ENCODE measurements around the gene B4GALT1.

The B4GALT1 gene

GRCh38 chr9:33151007-33151557 lies 16.1 kb downstream of the B4GALT1 start:
- peak; percentile 45 for DNase-seq
- Histone ChIP-seq H4K8ac (ENCODE audit: low read depth, low read length) (no peak overlapping the region), H3K79me1 (ENCODE audit: low read length) (peaks cover 14% of the 10 kb centered on the region), H4K5ac (ENCODE audit: low read length) (no peak overlapping the region), H2BK15ac (replicated peaks; ENCODE audit: low read depth) (no peak overlapping the region), H2BK5ac (ENCODE audit: low read length) (no peak overlapping the region), H3K4me3 (ENCODE audit: low read length) (no peak overlapping the region), H3K4me2 (ENCODE audit: low read length) (no peak overlapping the region), H3K4ac (ENCODE audit: low read depth, low read length) (no peak overlapping the region), H3K56ac (ENCODE audit: low read length) (no peak overlapping the region), H3K36me3 (ENCODE audit: control insufficient read depth, insufficient read depth, low read length) (no peaks in the 10 kb centered on the region), H3K27me3 (ENCODE audit: insufficient read depth, low read length, poor library complexity) (no peaks in the 10 kb centered on the region), H2AK5ac (ENCODE audit: low read length) (no peak overlapping the region), H3K79me2 (ENCODE audit: control insufficient read depth, insufficient read depth, low read length) (no peaks in the 10 kb centered on the region), H3K27ac (ENCODE audit: low read depth, low read length) (no peak overlapping the region), H3K18ac (ENCODE audit: low read length) (no peak overlapping the region), H3K23ac (ENCODE audit: low read length) (no peak overlapping the region), H2BK120ac (ENCODE audit: low read depth, low read length) (no peak overlapping the region), H3K9ac (ENCODE audit: low read length) (no peak overlapping the region), H3K4me1 (ENCODE audit: control insufficient read depth, low read depth, low read length) (no peaks in the 10 kb centered on the region)
- WGBS (ENCODE audit: extremely low coverage, insufficient coverage, low lambda C conversion rate): no CpG with 5 or more reads among the region's 5 CpGs

DNA sequence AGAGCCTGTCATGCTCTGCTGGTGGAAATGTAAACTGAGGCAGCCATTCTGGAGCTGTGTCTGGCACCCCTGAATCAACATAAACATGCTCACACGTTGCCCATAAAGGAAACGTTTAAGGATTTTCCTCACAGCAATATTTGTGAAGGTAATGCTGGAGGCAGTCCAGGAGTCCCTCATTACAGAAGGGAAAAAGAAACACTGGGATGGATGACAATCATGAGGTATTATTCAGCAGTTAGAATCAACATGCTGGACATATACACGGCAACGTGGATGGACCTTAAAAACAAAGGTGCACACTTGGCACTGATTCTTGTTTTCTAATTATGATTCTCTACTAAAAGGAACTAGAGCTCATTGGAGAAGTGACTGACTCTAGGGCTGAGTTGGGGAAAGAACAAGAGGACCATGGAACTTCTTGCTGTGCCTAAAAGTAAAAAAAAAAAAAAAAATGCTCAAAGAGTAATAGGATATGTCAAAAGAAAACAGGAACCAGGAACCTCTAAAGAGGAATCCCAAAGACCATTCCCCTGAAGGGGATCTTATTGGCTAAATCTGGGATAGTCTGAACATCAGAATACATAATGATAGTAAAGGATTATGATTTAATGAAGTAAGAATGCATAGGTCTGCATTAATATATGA lies 18.6 kb downstream of the B4GALT1 start:
- DNase-seq: no peak
- Histone ChIP-seq H3K4ac (ENCODE audit: low read depth, low read length) (no peak overlapping the region), H4K8ac (ENCODE audit: low read depth, low read length) (no peak overlapping the region), H3K27ac (ENCODE audit: low read depth, low read length) (no peak overlapping the region), H3K36me3 (ENCODE audit: control insufficient read depth, insufficient read depth, low read length) (no peaks in the 10 kb centered on the region), H2BK15ac (replicated peaks; ENCODE audit: low read depth) (no peak overlapping the region), H4K5ac (ENCODE audit: low read length) (no peak overlapping the region), H3K18ac (ENCODE audit: low read length) (no peak overlapping the region), H3K27me3 (ENCODE audit: insufficient read depth, low read length, poor library complexity) (no peaks in the 10 kb centered on the region), H3K4me2 (ENCODE audit: low read length) (no peak overlapping the region), H2BK5ac (ENCODE audit: low read length) (no peak overlapping the region), H2AK5ac (ENCODE audit: low read length) (no peak overlapping the region), H3K9ac (ENCODE audit: low read length) (no peak overlapping the region), H3K79me1 (ENCODE audit: low read length) (peaks cover 13% of the 10 kb centered on the region), H3K23ac (ENCODE audit: low read length) (no peak overlapping the region), H3K4me1 (ENCODE audit: control insufficient read depth, low read depth, low read length) (no peaks in the 10 kb centered on the region), H2BK120ac (ENCODE audit: low read depth, low read length) (no peak overlapping the region), H3K79me2 (ENCODE audit: control insufficient read depth, insufficient read depth, low read length) (no peaks in the 10 kb centered on the region), H3K56ac (ENCODE audit: low read length) (no peak overlapping the region), H3K4me3 (ENCODE audit: low read length) (no peak overlapping the region)
- WGBS (ENCODE audit: extremely low coverage, insufficient coverage, low lambda C conversion rate): no CpG with 5 or more reads among the region's 4 CpGs

DNA sequence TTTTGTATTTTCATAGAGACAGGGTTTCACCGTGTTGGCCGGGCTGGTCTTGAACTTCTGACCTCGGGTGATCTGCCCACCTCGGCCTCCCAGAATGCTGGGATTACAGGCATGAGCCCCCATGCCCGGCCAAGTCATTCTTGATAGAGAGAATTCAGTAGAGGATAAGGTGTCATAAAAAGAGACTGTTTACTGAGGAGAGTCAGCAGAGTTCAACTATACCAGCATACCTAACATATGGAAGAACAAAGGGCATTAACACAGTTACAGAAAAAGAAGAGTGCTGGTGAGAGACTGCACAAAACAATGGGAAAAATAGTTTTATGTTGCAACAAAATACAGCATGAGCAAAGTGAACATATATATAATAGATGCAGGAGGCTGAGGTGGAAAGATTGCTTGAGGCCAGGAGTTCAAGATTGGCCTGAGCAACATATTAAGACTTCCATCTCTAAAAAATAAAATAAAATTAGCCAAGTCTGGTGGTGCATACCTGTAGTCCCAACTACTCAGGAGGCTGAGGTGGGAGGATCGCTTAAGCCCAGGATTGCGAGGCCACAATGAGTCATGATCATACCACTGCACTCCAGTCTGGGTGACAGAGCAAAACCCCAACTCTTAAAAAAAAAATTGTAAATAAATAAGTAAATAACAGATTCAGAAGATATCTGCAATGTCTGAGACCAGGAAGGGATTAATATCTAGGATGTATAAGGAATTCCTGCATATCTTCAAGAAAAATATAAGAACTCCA lies 19.5 kb downstream of the B4GALT1 start:
- WGBS (ENCODE audit: extremely low coverage, insufficient coverage, low lambda C conversion rate): no CpG with 5 or more reads among the region's 7 CpGs
- Histone ChIP-seq H2AK5ac (ENCODE audit: low read length) (no peak overlapping the region), H4K5ac (ENCODE audit: low read length) (no peak overlapping the region), H3K4me2 (ENCODE audit: low read length) (no peak overlapping the region), H3K56ac (ENCODE audit: low read length) (no peak overlapping the region), H3K27me3 (ENCODE audit: insufficient read depth, low read length, poor library complexity) (no peaks in the 10 kb centered on the region), H4K8ac (ENCODE audit: low read depth, low read length) (no peak overlapping the region), H3K27ac (ENCODE audit: low read depth, low read length) (no peak overlapping the region), H3K4me1 (ENCODE audit: control insufficient read depth, low read depth, low read length) (no peaks in the 10 kb centered on the region), H3K79me1 (ENCODE audit: low read length) (peaks cover 15% of the 10 kb centered on the region), H3K23ac (ENCODE audit: low read length) (no peak overlapping the region), H2BK120ac (ENCODE audit: low read depth, low read length) (no peak overlapping the region), H2BK5ac (ENCODE audit: low read length) (no peak overlapping the region), H2BK15ac (replicated peaks; ENCODE audit: low read depth) (no peak overlapping the region), H3K4me3 (ENCODE audit: low read length) (no peak overlapping the region), H3K36me3 (ENCODE audit: control insufficient read depth, insufficient read depth, low read length) (no peaks in the 10 kb centered on the region), H3K4ac (ENCODE audit: low read depth, low read length) (no peak overlapping the region), H3K18ac (ENCODE audit: low read length) (no peak overlapping the region), H3K79me2 (ENCODE audit: control insufficient read depth, insufficient read depth, low read length) (no peaks in the 10 kb centered on the region), H3K9ac (ENCODE audit: low read length) (no peak overlapping the region)
- no peak for DNase-seq

GRCh38 chr9:33146298-33146697 lies 20.8 kb downstream of the B4GALT1 start:
- no peak for DNase-seq

GRCh38 chr9:33144551-33144950 lies 22.6 kb downstream of the B4GALT1 start:
- no peak overlapping the region for H3K56ac ChIP-seq (ENCODE audit: low read length)
- H3K4ac ChIP-seq (ENCODE audit: low read depth, low read length): no peak overlapping the region
- H3K36me3 ChIP-seq (ENCODE audit: control insufficient read depth, insufficient read depth, low read length): no peaks in the 10 kb centered on the region
- no peak overlapping the region for H2AK5ac ChIP-seq (ENCODE audit: low read length)
- H3K9ac ChIP-seq (ENCODE audit: low read length): no peak overlapping the region
- DNase-seq: no peak
- no peak overlapping the region for H4K8ac ChIP-seq (ENCODE audit: low read depth, low read length)
- no peaks in the 10 kb centered on the region for H3K79me2 ChIP-seq (ENCODE audit: control insufficient read depth, insufficient read depth, low read length)
- no peak overlapping the region for H2BK15ac ChIP-seq (replicated peaks; ENCODE audit: low read depth)
- no peaks in the 10 kb centered on the region for H3K27me3 ChIP-seq (ENCODE audit: insufficient read depth, low read length, poor library complexity)
- no peak overlapping the region for H3K4me2 ChIP-seq (ENCODE audit: low read length)
- H2BK5ac ChIP-seq (ENCODE audit: low read length): no peak overlapping the region
- WGBS (ENCODE audit: extremely low coverage, insufficient coverage, low lambda C conversion rate): no CpG with 5 or more reads among the region's 3 CpGs
- H3K27ac ChIP-seq (ENCODE audit: low read depth, low read length): no peak overlapping the region
- no peak overlapping the region for H3K23ac ChIP-seq (ENCODE audit: low read length)
- H3K18ac ChIP-seq (ENCODE audit: low read length): no peak overlapping the region
- peaks cover 12% of the 10 kb centered on the region for H3K79me1 ChIP-seq (ENCODE audit: low read length)
- H3K4me3 ChIP-seq (ENCODE audit: low read length): no peak overlapping the region
- H4K5ac ChIP-seq (ENCODE audit: low read length): no peak overlapping the region
- H3K4me1 ChIP-seq (ENCODE audit: control insufficient read depth, low read depth, low read length): no peaks in the 10 kb centered on the region
- no peak overlapping the region for H2BK120ac ChIP-seq (ENCODE audit: low read depth, low read length)

More at GRCh38 chr9:33146298-33146697, 20.8 kb downstream of the B4GALT1 start:
- no peaks in the 10 kb centered on the region for H3K27me3 ChIP-seq (ENCODE audit: insufficient read depth, low read length, poor library complexity)
- H2BK5ac ChIP-seq (ENCODE audit: low read length): no peak overlapping the region
- no peak overlapping the region for H4K8ac ChIP-seq (ENCODE audit: low read depth, low read length)
- no peak overlapping the region for H2BK15ac ChIP-seq (replicated peaks; ENCODE audit: low read depth)
- H3K27ac ChIP-seq (ENCODE audit: low read depth, low read length): no peak overlapping the region
- H3K9ac ChIP-seq (ENCODE audit: low read length): no peak overlapping the region
- no peaks in the 10 kb centered on the region for H3K79me2 ChIP-seq (ENCODE audit: control insufficient read depth, insufficient read depth, low read length)
- no peak overlapping the region for H2AK5ac ChIP-seq (ENCODE audit: low read length)
- peaks cover 15% of the 10 kb centered on the region for H3K79me1 ChIP-seq (ENCODE audit: low read length)
- no peaks in the 10 kb centered on the region for H3K36me3 ChIP-seq (ENCODE audit: control insufficient read depth, insufficient read depth, low read length)
- H3K56ac ChIP-seq (ENCODE audit: low read length): no peak overlapping the region
- H3K4ac ChIP-seq (ENCODE audit: low read depth, low read length): no peak overlapping the region
- H2BK120ac ChIP-seq (ENCODE audit: low read depth, low read length): no peak overlapping the region
- H3K4me1 ChIP-seq (ENCODE audit: control insufficient read depth, low read depth, low read length): no peaks in the 10 kb centered on the region
- WGBS (ENCODE audit: extremely low coverage, insufficient coverage, low lambda C conversion rate): no CpG with 5 or more reads among the region's 2 CpGs
- no peak overlapping the region for H3K23ac ChIP-seq (ENCODE audit: low read length)
- no peak overlapping the region for H3K4me2 ChIP-seq (ENCODE audit: low read length)
- no peak overlapping the region for H3K4me3 ChIP-seq (ENCODE audit: low read length)
- no peak overlapping the region for H4K5ac ChIP-seq (ENCODE audit: low read length)
- H3K18ac ChIP-seq (ENCODE audit: low read length): no peak overlapping the region
